PC-9 (cell line): ENCODE measurements around the gene RBM10. TPM values are rescaled to one million over a fixed set of nuclear protein-coding genes. Genes with fewer than 3 reads are reported as not detected.
"Not testable (repeated sequence)": the region's sequence is repeated elsewhere in the genome, so short reads cannot be mapped to it uniquely, and the experiment has no call there.

Experiments
- BruUV-seq: library from RNA; stranded (reverse); fragments of 400-500 nt; replicated peaks from 2 replicates; lab custom pipeline; 2021; lab: Mats Ljungman, UMichigan
- CTCF ChIA-PET: fragments of 300-600 bp; sonication (Branson Sonifier 250); formaldehyde crosslinking; loops from one replicate; lab custom pipeline; 2022; ENCODE audit warnings: antibody characterized with exemption; lab: Charles Lee
- POLR2A ChIA-PET: fragments of 300-600 bp; sonication (Branson Sonifier 250); formaldehyde crosslinking; loops from one replicate; lab custom pipeline; 2022; ENCODE audit warnings: antibody characterized with exemption; ENCODE audit not compliant: unreplicated experiment; lab: Charles Lee
- DNase-seq, 2 experiments: peaks; one replicate each; pipeline versions ENCODE4 v3.0.0 to v3.0.0-alpha.2; 2015 to 2022; ENCODE audit warnings: mixed read lengths in 1 of 2
- H2AFZ ChIP-seq: fragments of 200-600 bp; sonication (generic); 2 replicates; pipeline ENCODE4 v1.8.1; 2017; ENCODE audit warnings: antibody characterized with exemption
- H3F3A ChIP-seq: fragments of 200-600 bp; sonication (generic); 2 replicates; pipeline ENCODE4 v1.8.1; 2017; ENCODE audit warnings: antibody characterized with exemption, mild to moderate bottlenecking, low read depth; ENCODE audit not compliant: insufficient read depth
- H3K27ac ChIP-seq: fragments of 200-600 bp; sonication (generic); 2 replicates; pipeline ENCODE4 v1.6.1; 2016; ENCODE audit warnings: mixed run types
- H3K27me3 ChIP-seq: fragments of 200-600 bp; sonication (generic); 2 replicates; pipeline ENCODE4 v1.6.1; 2016; ENCODE audit warnings: low read depth, mixed run types; ENCODE audit not compliant: insufficient read depth
- H3K36me3 ChIP-seq: fragments of 200-600 bp; sonication (generic); 2 replicates; pipeline ENCODE4 v1.6.1; 2016; ENCODE audit warnings: low read depth, mixed run types
- H3K4me1 ChIP-seq: fragments of 200-600 bp; sonication (generic); replicated peaks from 2 replicates; pipeline ENCODE4 v1.6.1; 2016; ENCODE audit warnings: mixed run types; ENCODE audit not compliant: insufficient read depth
- H3K4me2 ChIP-seq: fragments of 200-600 bp; sonication (generic); 2 replicates; pipeline ENCODE4 v1.6.1; 2017; ENCODE audit warnings: mixed run types
- H3K4me3 ChIP-seq: fragments of 200-600 bp; sonication (generic); 2 replicates; pipeline ENCODE4 v1.6.1; 2016; ENCODE audit warnings: mixed run types
- H3K79me2 ChIP-seq: fragments of 200-600 bp; sonication (generic); 2 replicates; pipeline ENCODE4 v1.6.1; 2017; ENCODE audit warnings: low read depth, mixed run types
- H3K9me2 ChIP-seq: fragments of 200-600 bp; sonication (generic); 2 replicates; pipeline ENCODE4 v1.8.1; 2017; ENCODE audit warnings: mild to moderate bottlenecking; ENCODE audit not compliant: insufficient read depth
- H3K9me3 ChIP-seq: fragments of 200-600 bp; sonication (generic); 2 replicates; pipeline ENCODE4 v1.8.1; 2016; ENCODE audit warnings: low read depth; ENCODE audit not compliant: insufficient read depth
- H4K20me1 ChIP-seq: fragments of 200-600 bp; sonication (generic); 2 replicates; pipeline ENCODE4 v1.8.1; 2017; ENCODE audit not compliant: insufficient read depth
- CTCF ChIP-seq: fragments of 200-600 bp; sonication (generic); conservative IDR thresholded peaks from 2 replicates; pipeline ENCODE4 v1.6.1; 2017; ENCODE audit warnings: mixed run types, antibody characterized with exemption, mild to moderate bottlenecking, moderate library complexity
- EZH2 ChIP-seq: fragments of 200-600 bp; sonication (generic); IDR thresholded peaks from 2 replicates; pipeline ENCODE4 v1.8.0; 2017; ENCODE audit warnings: antibody characterized with exemption, low read depth
- intact Hi-C: fragments of 100-400 bp; cut with micrococcal nuclease; formaldehyde crosslinking; loops from one replicate; pipeline ENCODE4 v1.10.0; 2022; ENCODE audit not compliant: unreplicated experiment
- total RNA-seq: library from RNA; stranded (reverse); gene quantifications from 2 replicates; pipeline ENCODE4 v1.2.3, GENCODE V29; 2021

RBM10 gene
- total RNA-seq, 1 experiment from 2014 or later, result 34.8 TPM

GRCh38 chrX:47098338-47099094 lies 46.5 kb upstream of the RBM10 start:
- no peak overlapping the region for H3K4me2 ChIP-seq
- H2AFZ ChIP-seq, result no peak overlapping the region
- H3F3A ChIP-seq, result no peaks in the 10 kb centered on the region
- no peaks in the 10 kb centered on the region for H4K20me1 ChIP-seq
- intact Hi-C loops, result no loop called here
- ChIA-PET CTCF (no interaction called here), POLR2A (no interaction called here)
- BruUV-seq, result no TSS peak
- H3K79me2 ChIP-seq, result no peaks in the 10 kb centered on the region
- H3K9me2 ChIP-seq, result no peaks in the 10 kb centered on the region
- no peaks in the 10 kb centered on the region for H3K36me3 ChIP-seq
- no peaks in the 10 kb centered on the region for H3K4me1 ChIP-seq
- H3K4me3 ChIP-seq, result no peak overlapping the region
- no peak overlapping the region for H3K27ac ChIP-seq
- no peak for TF ChIP-seq EZH2
- no peak for TF ChIP-seq CTCF
- no peaks in the 10 kb centered on the region for H3K9me3 ChIP-seq
- no peaks in the 10 kb centered on the region for H3K27me3 ChIP-seq
- DNase-seq, result no peak

- CTCF ChIA-PET, result no interaction called here
- no peaks in the 10 kb centered on the region for H3K36me3 ChIP-seq
Observed at GRCh38 chrX:47101206-47101605, 43.8 kb upstream of the RBM10 start.

GRCh38 chrX:47110936-47111615 lies 33.9 kb upstream of the RBM10 start:
- DNase-seq, H4K20me1 ChIP-seq, H3K36me3 ChIP-seq, H3K27me3 ChIP-seq, H3K4me1 ChIP-seq, H2AFZ ChIP-seq, H3K4me3 ChIP-seq, H3K9me2 ChIP-seq, H3F3A ChIP-seq, H3K4me2 ChIP-seq, CTCF ChIA-PET, POLR2A ChIA-PET, H3K27ac ChIP-seq, H3K79me2 ChIP-seq, intact Hi-C loops, H3K9me3 ChIP-seq, BruUV-seq: not testable (repeated sequence)

More at GRCh38 chrX:47101206-47101605, 43.8 kb upstream of the RBM10 start:
- Histone ChIP-seq H3K4me3 (no peak overlapping the region), H3K27ac (no peak overlapping the region), H3K4me1 (no peaks in the 10 kb centered on the region), H3K27me3 (no peaks in the 10 kb centered on the region), H3K79me2 (no peaks in the 10 kb centered on the region), H3K9me2 (no peaks in the 10 kb centered on the region), H3K4me2 (no peak overlapping the region), H3F3A (no peaks in the 10 kb centered on the region), H4K20me1 (no peaks in the 10 kb centered on the region), H2AFZ (no peak overlapping the region), H3K9me3 (no peaks in the 10 kb centered on the region)
- intact Hi-C loops, result no loop called here
- BruUV-seq, result no TSS peak
- no peak for TF ChIP-seq CTCF
- TF ChIP-seq EZH2, result no peak
- no peak for DNase-seq
- POLR2A ChIA-PET, result no interaction called here
